GM19239 (cell line): ENCODE results near the gene GPRC5B.

Experiments
- DNase-seq: peaks from one replicate; pipeline ENCODE4 v3.0.0; 2011; ENCODE audit warnings: low spot score; ENCODE audit not compliant: insufficient read length
- FAIRE-seq: peaks from 2 replicates; lab custom pipeline; 2011; peaks lifted over from hg19 to GRCh38; lab: Jason Lieb, UNC

The GPRC5B gene

DNA sequence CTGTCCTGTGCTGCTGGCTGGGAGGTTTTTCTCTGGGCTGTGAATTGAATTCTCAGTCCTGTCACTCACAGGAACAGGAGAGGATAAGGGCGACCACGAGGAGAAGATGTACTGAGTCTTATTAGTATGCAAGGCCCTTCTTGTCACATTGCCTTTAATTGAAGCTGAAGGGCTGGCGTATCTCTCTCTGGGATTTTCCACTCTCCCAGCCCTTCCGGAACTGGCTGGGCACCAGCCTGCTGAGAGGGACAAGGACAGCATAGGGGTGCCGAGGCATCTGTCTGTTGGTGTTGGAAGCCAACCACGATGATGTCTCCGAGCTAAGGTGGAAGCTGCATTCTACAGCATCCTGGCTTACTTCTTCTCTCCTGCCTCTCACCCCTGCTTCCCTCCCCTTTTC, 33.2 kb downstream of the GPRC5B start:
- DNase-seq (no peak), FAIRE-seq (no peak)

DNA sequence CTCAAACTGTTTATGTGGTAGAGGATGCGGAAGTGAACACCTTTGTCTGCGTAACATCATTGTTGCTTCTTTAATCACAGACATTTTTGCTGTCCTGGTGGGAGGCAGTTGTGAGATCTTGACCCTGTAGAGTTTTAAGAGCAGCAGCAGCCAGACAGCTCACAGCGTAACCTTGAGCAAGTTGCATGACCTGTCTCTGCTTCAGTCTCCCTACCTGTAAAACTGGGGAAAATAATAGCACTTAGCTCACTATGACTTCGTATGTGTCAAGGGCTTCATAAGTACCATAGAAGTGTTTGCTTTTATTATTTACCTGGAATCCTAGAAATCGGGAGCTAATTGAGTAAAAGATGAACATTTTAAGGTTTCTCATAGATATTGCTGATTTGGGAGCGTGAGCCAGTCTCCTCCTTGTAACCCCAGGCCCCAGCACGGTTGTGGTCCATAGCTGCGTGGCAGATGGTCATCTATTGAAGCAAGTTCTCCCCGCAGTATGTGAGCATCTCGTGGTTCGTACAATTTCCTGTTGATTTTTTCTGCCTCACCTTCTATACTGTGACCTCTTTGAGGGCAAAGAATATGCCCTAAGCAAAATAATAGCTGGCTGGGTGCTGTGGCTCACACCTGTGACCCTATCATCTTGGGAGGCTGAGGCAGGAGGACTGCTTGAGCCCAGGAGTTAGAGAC, 34.4 kb downstream of the GPRC5B start:
- DNase-seq (no peak), FAIRE-seq (no peak)

DNA sequence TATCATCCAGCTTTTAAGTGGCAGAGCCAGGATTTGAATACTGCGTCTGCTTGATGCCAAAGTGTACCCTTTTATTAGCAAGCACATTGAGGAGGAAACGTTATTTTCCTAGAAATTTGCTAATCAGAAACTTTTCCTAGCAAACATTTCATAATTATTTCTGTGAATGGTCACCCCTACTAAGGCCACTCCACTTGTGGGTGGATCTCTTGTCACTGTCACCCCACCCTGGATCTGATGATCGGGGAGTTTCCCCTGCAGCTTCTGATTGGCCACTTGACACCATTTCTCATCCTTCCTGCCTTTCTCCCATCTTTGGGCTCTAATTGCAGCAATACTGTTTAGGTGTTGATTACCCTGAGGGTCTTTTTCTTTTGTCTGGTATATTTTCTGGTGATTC, 35.9 kb downstream of the GPRC5B start:
- DNase-seq = no peak
- no peak for FAIRE-seq

DNA sequence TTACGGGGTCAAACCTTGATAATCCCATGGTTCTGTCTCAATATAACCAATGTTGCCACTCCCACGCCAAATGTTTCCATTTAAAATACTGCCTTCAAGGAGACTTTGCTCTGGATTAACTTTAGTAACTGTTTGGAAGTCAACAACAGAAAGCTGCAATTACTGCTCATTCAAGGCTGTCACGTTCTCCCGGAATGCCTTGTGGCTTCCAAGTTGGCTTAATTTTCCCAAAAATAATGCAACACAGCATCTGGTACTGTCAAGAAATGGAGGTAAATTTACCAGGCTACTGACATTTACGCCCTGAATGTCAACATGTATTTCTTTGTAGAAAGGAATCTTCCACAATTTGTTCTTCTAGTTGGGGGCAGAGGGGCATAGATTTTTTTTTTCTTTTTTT, 38.2 kb downstream of the GPRC5B start:
- no peak for FAIRE-seq
- DNase-seq = no peak

DNA sequence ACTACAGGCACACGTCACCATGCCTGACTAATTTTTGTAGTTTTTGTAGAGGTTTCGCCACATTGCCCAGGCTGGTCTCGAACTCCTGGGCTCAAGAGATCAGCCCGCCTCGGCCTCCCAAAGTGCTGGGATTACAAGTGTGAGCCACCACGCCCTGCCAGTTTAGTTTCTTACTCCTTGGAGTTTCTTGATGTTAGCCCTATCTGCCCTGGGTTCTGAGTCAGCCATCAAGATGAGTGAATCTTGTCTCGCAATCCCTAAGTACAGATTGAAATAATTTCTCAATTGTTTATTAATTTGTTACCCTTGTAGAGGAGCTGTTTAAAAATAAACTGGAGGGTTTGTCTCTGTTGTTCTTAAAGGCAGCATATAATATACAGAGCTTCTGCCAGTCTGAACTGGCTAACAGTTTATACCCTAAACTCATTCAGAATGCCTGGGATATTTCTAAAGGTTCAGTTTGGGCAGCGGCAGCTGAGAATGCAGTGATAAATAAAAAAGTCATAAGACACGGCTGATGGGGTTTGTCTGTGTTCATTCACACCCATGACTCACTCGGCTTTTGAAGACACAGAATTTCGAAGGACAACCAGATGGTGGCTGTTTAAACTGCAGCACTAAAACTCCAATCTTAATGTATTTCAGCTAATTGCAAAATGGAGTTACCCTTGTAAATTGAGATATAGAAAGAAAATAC, 39.6 kb downstream of the GPRC5B start:
- DNase-seq = no peak

DNA sequence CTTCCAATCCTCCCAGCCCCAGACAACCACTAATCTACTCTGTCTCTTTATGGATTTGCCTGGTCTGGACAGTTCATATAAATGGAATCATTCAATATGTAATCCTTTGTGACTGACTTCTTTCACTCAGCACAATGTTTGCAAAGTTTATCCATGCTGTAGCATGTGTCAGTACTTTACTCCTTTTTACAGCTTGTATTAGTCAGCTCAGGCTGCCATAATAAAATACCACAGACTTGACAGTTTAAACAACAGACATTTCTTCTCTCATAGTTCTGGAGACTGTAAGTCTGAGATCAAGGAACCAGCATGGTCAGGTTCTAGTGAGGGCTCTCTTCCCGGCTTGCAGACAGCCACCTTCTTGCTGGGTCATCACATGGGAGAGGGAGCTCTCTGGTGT, 41.3 kb downstream of the GPRC5B start:
- FAIRE-seq (no peak), DNase-seq (no peak)

More for the DNA sequence above, 39.6 kb downstream of the GPRC5B start:
- FAIRE-seq = no peak

DNA sequence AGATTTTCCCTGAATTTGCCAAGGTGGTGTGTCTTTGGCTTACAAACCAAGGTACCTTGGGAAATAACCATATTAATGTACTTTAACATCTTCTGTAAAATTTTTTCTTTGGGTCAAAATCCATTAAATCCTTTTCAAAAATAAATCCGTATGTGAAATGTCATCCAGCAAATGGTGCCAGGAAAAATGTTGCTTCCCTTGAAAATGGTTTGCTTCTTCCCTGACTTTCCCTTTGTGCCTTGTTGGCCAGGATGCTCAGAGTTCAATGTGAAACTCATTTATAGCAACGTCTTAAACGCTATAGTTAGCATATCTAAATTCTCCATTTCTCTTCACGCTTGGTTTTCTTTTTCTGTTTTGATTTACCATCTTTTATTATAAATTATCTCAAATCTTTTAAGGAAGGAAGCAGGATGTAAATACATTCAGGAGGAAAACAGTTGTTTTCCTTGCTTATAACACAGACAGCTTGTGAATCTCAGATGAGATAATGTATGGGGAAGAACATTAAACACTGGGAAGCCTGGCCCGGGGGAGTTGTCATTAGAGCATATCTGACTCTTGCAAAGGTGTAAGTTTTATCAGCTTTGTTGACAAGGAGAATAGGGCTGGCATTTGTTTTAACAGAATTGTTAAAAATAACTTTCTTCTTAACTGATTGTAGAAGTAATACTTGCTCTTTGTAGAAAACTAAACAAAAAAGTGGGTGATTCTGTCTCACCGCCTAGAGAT, 42.1 kb downstream of the GPRC5B start:
- FAIRE-seq = no peak

DNA sequence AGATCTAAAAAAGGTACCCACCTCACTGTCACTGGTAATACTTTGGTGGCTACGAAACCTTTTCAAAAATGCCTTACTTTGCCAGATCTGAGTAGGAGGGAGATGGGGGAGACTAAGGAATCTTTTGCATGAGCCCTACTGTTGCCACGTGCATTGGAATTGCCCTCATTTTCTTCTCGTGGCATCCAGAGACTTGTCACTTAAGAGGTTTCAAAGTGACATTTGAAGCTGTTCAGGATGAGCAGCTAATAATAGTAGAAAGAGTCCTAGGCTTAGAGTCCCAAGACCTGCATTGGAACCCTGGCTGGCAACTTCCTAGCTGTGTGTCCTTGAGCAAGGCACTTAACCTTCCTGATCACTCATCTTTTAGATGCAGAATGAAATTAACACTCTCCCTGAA, 43.5 kb downstream of the GPRC5B start:
- no peak for FAIRE-seq

More for the DNA sequence above, 42.1 kb downstream of the GPRC5B start:
- DNase-seq = no peak

DNA sequence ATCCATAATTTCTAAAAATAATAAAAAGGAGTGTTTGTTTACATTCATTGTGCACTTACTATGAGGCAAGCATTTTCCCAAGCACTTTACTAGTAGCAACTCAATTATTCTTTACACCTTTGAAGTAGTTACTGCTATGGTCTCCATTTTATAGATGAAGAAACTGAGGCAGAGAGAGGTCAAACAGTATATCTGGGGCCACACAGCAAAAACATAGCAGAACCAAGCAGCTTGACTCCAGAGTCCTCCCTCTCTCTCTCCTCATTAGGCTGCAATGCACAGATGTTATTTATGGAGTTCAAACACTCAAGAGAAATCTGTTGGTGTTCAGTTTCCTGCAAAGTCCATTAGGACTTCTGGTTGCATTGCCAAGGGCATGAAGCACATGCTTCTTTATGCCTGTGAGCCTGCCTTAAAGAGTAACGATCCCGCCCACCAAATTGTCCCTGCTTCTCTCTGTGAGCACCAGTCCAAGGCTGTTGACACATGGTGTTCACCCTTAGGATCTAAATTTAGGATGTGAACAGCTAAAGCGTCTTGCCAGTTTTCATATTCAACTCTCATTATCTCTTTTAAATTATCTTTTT, 44.0 kb downstream of the GPRC5B start:
- DNase-seq = no peak
- FAIRE-seq = no peak

More for the DNA sequence above, 43.5 kb downstream of the GPRC5B start:
- DNase-seq = no peak

DNA sequence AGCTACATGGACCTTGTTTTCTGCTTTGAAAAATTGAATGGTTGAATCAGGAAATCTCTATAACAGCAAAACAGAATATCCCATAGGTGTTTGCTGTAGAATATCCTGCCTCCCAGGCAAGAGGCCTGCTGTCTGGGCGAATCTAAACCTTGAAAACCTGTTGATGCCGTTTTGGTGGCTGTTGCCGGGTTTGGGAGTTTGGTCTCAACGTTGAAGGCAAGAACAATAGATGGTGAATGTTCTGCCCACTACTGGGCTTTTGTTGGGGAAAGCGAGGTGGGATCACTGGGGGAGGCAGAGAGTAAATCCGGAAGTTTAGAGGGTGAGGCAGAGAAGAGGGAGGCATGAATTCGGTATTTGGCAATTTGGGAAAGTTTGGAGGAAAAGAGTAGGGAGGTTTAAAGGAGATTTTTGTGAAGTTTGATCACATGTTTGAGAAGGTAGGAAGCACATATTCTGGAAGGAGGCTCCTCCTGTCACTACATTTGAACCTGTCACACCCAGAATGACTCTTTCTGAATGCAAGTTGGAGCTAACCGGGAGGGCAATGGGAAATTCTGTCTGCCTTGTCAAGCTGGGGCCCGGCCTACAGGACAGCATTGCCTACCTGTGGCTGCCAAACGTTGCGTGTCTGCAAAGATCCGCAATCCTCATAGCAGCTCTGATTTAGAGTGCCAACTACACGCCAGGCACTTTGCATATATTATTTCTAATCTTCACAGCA, 46.5 kb downstream of the GPRC5B start:
- no peak for DNase-seq

DNA sequence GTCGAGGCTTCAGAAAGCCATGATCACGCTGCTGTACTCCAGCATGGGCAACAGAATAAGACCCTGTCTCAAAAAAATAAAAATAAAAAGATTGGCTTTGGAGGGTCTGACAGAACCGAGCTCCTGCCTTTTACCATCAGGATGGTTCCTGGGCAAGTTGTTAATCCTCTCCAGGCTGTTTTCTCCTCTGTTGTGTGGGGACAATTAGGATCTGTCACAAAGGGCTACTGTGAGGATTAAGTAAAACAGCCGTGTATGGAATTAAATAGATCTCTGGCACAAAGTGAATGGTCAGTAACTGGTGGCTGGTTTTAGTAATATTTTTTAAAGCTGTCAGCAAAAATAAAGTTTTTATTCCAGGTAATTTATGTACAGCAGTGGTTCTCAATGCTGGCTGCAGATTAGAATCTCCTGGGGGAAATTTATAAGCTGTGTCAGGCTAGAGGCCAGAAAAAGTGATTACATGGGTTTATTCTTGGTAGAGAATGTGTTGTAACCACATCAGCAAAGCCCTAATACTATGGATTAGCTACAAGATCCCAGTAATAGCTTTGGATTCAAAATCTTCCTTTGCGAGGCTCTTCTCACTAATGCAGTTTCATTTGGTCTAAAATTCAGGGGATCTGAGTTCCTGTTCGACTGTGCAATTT, 47.2 kb downstream of the GPRC5B start:
- no peak for FAIRE-seq
- no peak for DNase-seq

More for the DNA sequence above, 46.5 kb downstream of the GPRC5B start:
- FAIRE-seq = no peak

DNA sequence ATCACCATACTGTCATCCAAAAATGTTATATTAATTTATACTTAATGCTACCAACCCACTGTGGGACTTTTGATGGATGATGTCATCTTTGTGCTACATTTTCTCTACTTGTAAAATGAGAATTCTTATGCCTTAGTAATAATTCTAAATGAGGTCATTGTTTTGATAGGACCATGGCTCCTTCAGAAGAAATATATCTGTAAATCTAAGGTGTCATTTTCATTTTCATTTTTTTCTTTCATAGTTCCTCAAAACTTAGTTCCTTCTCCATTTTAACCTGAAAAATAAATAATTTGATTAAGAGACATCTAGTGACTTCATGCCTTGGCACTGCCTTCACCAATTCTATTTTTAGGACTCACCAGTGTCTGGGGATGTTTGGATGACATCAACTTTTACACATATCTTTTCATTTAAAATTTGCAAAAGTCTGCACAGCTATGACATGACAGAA, 48.7 kb downstream of the GPRC5B start:
- DNase-seq = no peak
- FAIRE-seq = no peak

DNA sequence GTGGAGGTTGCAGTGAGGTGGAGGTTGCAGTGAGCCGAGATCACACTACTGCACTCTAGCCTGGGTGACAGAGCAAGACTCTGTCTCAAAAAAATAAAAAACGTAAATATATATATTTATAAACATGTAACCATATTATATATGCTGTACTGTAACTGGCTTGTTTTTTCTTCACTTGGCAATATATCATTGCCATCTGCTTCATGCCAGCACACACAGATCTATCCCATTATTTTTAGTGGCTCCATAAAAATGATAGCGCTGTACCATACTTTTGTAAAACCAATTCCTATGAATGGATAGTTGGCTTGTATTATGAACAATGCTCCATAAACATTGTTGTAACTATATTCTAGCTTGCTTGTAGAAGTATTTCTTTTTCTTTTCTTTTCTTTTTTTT, 49.5 kb downstream of the GPRC5B start:
- DNase-seq = no peak
- no peak for FAIRE-seq

DNA sequence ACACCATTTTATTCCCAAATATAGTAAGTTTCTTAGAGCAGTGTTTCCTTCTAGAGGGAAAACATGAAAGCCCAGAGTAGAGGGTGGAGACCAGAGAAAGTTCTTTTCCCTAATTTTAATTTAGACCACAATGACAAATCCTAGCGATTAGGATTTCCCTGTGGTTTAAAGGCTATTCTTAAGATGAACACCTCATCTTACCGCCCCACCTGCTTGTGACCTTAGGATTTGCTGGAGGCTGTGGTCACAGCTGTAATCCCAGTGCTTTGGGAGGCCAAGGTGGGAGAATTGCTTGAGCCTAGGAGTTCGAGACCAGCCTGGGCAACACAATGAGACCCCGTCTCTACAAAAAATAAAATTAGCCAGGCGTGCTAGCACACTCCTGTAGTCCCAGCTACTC, 51.1 kb downstream of the GPRC5B start:
- DNase-seq (no peak), FAIRE-seq (no peak)

DNA sequence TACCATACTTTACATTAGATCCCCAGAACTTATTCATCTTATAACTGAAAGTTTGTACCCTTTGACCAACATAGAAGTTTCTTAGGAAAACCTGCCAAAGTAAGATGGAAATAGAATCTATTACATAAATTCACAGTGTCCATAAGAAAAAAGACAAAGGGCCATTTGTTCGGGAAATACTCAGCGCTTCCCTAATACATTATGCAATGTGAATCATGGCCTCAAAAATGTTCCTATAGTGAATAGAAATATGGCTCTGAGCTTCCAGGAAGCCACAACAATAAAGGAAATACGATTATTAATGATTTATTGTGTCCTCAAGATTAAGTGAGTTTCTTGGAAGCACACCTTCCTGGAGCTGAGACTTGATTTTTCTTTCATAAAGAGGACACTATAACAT, 51.5 kb downstream of the GPRC5B start:
- FAIRE-seq (no peak), DNase-seq (no peak)

DNA sequence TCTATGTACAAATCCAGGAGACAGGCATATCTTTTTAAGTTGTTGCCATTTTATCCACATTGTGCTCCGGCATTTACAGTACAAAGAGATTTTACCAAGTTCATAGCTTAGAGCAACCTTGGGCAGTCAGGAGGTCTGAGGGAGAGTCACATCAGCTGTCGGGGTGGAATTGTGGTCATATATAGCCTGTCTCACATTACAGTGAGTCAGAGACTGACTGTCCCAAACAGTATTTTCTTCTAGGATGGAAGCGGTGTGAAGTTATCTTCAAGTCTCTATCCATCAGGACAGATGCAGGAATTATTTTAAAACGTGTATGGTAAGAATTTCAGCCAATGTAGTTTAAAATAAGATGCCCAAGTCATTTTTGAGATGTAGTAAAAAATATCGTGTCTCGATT, 53.0 kb downstream of the GPRC5B start:
- no peak for DNase-seq
- FAIRE-seq = no peak

DNA sequence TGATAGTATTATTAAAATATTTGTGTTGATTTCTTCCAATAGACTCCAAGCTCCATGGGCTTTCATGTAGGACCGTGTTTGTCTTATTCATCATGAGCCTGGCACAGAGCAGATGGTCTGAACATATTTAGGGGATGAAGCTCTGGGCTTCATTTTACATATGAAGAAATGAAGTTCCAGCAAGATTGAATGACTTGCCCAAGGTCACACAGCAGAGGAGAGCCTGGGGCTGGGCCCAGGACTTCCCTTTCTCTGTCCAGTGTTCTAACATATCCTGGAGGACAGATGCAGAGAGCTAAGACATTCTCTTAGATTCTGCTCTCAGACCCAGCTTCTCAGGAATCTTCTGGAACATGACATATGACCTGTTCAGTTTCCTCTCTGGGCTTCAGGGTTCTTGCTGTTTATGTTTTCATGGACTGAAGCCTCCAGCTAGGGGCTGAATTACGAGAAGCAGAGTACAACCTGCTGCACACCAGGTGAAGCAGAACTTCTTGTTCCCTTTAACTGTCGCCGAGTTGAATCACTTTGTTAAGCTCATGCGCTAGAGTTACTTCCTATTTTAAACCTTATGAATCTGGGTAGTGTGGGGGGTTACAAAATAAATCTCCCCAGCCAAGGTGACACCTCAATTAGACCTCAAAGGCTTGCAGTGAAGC, 53.6 kb downstream of the GPRC5B start:
- FAIRE-seq = no peak
- DNase-seq = no peak

DNA sequence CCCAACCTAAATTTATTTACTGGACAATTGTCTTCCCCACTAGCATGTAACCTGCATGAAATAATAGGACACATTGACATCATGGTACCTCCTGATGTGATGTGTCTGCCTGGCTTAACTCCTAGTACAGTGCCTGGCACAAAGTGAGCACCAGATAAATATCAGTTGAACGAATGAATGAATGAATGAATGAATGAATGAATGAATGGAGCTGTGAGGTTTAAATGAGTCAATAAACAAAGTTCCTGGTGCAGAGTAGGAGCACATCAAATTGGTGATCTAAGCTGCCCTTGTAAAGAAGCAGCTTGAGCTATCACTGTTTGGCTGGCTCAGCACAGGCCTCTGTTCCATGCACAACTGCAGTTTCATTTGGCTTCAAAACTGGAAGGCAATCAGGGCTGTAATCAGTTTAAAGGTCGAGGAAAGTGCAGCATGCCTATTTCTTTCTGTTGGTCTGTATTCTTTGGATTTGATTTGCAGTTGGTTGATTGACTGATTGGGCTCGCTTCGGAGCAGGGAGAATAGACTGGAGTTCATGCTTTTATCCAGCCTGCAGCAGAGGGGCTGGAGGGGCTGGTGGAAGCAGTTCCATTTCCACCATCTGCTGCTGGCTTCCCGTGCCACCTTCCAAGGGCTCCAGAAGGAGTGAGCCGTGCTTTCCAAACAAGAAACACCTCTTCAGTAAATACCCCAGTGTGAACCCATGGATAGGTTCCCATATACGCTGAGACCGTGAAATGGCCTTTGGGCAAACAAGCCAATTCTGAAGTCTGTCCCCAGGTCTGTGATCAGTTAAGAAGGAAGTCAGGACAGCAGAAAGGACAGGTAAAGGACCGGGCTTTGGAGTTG, 54.6 kb downstream of the GPRC5B start:
- no peak for DNase-seq
- FAIRE-seq = no peak
